OCI-LY3 (cell line): Measurements from ENCODE around the gene LSM14A.

Experiments used
- EZH2phosphoT487 ChIP-seq: fragments of 200-600 bp; shearing (Covaris generic); IDR thresholded peaks from 2 replicates; pipeline ENCODE4 v1.6.1; 2018; ENCODE audit warnings: antibody characterized with exemption, mixed run types, low read depth
- TF ChIP-seq, protein P1 (sequence below): fragments of 200-600, 300-600 bp; sonication (generic); IDR thresholded peaks from 2 replicates; pipeline ENCODE4 v1.5.1; 2014; ENCODE audit warnings: antibody characterized with exemption, low read length, low read depth

DNA sequence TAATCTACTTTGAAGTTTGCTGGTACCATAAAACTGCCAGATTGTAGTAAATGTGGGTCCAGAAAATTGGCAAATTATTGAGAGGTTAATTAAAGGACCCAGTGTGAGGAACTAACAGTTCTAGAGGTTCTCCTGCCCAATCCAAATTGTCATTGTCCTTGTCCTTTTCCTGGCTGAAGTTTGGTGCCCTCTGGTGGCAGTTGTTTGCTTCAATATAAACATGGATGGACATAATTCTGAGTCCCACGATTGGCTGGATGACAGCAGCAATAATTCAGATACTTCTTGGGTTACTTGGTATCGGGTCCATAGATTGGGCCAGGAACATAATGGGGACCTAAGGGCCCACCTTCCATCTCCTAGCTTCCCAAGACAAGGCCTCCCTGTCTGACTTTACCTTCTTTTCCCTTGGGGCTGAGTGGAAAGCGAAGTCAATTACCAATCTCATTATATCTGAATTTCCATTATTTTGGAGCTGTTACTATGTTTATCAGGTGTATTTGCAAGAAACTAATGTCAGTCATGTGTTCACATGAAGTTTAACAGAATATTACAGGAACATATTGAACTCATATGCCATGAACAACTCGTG, 48.3 kb downstream of the LSM14A start:
- TF ChIP-seq, protein P1, sequence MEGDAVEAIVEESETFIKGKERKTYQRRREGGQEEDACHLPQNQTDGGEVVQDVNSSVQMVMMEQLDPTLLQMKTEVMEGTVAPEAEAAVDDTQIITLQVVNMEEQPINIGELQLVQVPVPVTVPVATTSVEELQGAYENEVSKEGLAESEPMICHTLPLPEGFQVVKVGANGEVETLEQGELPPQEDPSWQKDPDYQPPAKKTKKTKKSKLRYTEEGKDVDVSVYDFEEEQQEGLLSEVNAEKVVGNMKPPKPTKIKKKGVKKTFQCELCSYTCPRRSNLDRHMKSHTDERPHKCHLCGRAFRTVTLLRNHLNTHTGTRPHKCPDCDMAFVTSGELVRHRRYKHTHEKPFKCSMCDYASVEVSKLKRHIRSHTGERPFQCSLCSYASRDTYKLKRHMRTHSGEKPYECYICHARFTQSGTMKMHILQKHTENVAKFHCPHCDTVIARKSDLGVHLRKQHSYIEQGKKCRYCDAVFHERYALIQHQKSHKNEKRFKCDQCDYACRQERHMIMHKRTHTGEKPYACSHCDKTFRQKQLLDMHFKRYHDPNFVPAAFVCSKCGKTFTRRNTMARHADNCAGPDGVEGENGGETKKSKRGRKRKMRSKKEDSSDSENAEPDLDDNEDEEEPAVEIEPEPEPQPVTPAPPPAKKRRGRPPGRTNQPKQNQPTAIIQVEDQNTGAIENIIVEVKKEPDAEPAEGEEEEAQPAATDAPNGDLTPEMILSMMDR, result peak; percentile 83
- TF ChIP-seq EZH2phosphoT487, result no peak
